ENCODE results near the gene MED26.
"Not testable (repeated sequence)": the region's sequence is repeated elsewhere in the genome, so short reads cannot be mapped to it uniquely, and the experiment has no call there.

The MED26 gene

DNA sequence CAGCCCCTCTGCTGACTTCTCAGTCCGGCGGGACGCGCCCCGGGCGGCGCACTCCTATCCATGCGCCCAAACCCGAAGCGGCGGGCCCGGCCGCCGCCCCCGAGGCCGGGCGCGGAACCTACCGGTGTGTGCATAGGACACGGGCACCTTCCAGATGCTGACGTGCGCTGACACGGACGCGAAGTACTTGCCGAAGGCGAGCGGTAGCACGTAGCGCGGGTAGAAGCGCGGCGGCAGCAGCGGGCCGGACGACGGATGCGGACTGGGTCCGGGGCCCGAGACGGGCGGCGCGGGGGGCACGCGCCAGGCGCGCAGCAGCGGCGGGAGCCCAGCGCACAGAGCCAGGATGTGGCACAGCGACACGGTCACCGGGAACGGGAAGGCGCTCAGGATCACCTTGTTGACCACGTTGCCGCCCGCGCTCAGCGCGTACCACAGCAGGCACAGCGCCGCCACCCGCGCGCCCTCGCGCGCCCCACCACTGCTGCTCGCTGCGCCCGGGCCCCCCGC is 56.1 kb downstream of the MED26 start:
- no peak for DNase-seq

DNA sequence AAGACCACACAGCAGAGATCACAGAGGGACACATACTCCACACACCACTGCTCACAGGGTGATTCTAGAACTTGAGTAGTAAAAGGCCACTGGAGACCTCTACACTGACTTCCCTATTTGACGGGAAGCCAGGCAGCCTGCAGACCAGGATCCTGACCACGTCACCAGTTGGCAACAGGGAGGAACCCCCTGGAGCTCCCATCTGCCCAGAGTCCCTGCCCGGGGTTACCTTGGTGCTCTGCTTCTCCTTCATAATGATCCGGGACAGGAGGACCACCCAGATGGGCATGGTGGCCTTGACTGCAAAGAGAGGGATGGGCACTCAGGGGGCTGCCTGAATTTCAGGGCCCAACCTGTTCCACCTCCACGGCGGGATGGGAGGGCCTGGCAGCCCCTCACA is 56.7 kb downstream of the MED26 start:
- DNase-seq: no peak

DNA sequence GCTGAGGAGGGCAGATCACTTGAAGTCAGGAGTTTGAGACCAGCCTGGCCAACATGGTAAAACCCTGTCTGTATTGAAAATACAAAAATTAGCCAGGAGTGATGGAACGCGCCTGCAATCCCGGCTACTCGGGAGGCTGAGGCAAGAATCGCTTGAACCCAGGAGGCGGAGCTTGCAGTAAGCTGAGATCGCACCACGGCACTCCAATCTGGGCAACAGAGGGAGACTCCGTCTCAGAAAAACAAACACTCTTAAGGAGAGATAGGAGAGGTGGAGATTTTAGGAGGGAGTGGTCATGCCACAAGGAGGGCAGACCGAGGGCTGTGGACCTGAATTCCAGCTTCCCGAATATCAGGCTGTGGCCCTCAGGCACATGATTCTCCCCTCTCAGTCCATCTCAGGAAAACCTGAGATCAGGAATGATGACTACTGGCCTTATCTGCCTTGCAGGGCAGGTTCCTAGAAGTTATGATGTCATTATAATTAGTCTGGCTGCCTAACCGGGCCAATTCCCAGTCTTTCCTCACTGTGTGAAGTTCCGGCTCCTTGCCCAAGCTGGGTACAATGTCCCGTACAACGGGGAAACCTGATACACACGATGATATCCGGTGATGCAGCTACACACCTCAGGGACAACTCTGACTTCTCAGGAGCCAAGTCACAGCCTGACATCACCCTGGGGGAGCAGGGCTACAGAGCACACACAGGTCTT is 58.2 kb downstream of the MED26 start:
- DNase-seq: no peak

DNA sequence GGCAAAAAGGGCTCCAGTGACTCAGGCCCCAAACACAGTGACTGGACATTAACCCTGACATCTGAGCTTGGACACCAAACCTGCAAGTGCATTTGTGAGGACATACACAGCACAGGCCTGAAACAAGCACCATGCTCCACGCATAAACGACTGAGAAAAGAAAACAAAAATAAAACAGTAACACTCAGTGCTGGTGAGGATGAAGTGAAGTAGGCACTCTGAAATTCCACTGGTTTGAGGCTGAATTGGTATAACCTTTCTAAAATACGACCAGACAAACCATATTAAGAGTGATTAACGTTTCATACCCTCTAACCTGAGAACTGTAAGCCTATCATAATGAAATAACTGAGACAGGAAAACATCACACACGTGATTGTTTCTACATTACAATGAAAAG is 61.3 kb downstream of the MED26 start:
- DNase-seq: no peak

DNA sequence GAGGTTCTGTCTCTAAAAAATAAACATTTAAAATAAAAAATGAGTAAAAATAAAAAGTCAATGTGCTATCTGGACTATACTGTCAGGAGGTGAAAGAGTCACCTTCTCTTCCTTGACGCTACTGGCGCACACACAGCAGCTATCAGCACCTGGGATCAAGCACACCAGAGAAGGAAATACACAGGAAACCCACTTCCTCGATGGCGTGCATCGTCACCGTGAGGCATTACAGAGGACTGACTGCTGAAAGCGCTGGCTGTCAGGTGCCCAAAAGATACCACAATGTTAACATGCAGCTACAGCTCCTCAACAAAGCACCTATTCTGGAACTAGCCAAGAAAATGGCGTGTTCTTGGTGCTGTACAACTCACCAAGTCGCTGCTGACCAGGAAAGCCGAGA is 61.8 kb downstream of the MED26 start:
- DNase-seq: no peak

DNA sequence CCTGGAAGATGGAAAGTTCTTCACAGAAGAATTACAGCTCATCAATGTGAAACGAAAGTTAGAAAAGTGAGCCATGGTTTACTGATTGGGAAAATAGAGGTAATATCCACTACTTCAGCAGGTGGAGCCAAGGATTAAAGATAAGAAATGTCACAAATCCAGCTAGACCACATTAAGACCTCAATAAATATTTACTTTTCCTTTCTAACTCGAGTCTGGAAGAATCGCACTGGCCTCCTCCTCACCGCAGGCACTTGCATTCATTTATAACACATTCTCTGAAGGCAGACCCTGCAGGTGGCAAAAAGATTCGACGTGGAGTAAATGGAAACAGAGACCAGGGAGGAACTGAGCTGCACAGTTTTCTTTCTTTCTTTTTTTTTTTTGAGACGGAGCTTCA is 63.2 kb downstream of the MED26 start:
- no peak for DNase-seq

DNA sequence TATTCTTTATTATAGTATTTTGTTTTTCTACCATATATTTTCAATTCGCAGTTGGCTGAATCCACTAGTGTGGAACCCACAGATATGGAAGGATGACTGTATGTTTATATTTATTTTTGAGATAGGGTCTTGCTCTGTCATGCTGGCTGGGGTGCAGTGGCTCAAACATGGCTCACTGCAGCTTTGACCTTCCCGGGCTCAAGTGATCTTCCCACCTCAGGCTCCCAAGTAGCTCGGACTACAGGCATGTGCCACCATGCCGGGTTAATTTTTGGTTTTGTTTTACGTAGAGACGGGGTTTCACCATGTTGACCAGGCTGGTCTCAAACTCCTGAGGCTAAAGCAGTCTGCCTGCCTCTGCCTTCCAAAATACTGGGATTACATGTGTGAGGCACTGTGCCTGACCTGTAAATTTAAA is 65.4 kb downstream of the MED26 start:
- no peak for DNase-seq

DNA sequence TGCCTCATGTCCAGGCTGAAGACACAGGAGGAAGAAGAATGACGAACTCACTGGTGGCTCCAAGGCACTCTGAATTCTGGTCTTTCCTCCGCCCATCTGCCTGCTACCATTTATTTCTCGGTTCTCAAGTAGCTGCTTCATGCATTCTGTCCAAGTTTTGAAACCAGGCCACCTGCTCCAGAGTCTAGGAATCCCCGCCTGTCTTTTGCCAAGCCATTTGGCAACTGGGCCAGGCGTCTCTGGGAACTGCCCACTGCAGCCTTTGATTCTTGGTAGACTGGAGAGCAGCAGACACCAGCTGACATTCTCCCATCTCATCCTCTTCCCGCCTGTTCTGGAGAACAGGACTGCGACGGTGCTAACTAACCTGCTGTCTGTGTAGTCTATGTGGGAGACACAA is 66.6 kb downstream of the MED26 start:
- no peak for DNase-seq

DNA sequence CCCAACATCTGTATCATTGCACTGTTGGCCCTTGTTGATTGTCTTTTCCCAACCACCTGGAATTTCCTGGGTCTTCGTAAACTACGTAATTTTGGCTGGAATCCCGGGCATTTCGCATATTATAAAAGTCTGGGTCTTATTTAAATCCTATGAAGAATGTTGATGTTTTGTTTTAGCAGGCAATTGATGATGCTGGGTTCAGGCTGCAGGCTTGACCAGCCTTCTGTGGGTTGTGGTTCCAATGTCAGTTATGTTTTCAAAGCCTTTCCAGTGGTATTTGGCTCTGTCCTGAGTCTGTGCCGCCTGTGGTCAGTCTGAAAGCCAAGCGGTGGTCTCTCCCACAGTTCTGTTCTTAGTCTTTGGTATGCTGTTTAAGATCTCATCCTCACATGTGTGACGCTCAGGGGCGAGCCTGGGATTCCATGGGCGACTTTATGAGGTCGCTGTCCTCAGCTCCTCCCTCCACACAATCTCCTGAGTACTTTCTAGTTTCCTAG is 68.2 kb downstream of the MED26 start:
- DNase-seq: no peak

DNA sequence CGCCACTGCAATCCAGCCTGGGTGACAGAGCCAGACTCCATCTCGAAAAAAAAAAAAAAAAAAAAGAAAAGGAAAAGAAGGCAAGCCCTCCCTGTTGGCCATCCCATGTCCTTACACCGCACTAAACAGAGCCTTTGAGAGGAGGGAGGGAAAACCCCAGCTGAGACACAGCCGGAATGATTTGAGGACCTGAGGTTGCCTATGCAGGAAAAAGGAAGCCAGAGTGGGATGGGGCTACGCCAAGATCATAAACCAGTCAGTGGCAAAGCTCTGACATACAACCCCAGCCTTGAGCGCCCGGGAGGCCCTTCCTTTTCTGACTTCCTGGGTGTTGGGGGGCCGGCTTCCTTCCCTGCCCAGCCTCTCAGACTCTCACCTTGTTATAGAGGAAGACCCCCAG is 73.2 kb downstream of the MED26 start:
- no peak for DNase-seq

DNA sequence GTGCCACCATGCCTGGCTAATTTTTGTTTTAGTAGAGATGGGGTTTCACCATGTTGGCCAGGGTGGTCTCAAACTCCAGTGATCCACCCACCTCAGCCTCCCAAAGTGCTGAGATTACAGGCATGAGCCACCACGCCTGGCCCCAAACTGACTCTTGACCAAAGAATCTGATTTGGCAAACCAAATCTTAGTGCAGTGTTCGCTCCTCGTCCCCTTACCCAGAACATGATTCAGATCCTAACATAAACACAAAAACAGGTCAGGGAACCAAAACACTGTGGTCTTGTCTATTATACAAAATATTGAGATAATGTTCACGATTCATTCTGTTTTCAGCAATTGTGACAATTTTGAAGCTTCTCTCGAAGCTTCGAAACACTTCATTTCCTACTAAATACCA is 76.1 kb downstream of the MED26 start:
- DNase-seq: not testable (repeated sequence)

DNA sequence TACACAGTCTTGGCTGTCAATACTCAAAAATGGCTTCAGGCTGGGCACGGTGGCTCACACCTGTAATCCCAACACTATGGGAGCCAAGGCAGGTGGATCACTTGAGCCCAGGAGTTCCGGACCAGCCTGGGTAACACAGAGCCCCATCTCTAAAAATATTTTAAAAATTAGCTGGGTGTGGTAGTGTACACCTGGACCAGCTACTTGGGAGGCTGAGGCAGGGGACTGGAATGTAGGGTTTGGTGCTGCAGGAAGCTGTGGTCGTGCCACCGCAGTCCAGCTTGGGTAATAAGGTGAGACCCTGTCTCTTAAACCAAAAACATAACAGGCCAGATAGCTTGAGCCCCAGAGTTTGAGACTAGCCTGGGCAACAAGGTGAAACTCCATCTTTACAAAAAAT is 79.0 kb downstream of the MED26 start:
- no peak for DNase-seq

DNA sequence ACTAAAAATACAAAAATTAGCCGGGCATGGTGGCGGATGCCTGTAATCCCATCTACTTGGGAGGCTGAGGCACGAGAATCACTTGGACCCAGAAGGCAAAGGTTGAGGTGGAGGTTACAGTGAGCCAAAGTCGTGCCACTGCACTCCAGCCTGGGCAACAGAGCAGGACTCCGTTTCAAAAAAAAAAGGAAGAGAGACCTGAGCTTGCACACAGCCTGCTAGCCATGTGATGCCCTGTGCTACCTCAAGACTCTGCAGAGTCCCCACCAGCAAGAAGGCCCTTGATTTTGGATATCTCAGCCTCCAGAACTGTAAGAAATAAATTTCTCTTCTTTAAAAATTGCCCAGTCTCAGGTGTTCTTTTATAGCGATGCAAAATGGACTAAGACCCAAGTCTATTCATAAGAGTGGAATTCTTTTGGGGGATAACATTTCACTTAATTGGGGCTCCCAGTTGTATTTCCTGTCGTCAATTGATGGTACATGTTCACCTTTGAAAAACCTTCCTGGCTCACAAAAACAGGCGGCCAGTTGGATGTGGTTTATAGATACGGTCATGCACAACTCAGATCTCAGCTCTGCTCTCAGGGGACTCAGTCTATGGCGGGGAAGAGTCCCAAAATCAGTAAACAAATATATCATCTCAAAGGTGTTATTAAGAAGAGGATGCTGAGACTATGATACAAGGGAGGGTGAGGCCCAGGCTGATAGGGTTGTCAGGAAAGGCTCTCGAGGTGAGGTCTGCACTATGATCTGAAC is 83.4 kb downstream of the MED26 start:
- no peak for DNase-seq

DNA sequence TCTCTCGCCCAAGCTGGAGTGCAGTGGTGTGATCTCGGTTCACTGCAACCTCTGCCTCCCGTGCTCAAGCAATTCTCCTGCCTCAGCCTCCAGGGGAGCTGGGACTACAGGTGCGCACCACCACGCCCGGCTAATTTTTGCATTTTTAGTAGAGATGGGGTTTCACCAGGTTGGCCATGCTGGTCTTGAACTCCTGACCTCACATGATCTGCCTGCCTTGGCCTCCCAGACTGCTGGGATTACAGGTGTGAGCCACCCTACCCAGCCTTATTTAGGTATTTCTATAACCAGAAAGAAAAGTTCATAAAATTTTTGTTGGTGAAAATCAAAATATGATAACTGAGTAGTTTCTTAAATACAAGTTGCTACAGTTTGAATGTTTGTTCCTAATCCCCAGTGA is 84.3 kb downstream of the MED26 start:
- DNase-seq: not testable (repeated sequence)

DNA sequence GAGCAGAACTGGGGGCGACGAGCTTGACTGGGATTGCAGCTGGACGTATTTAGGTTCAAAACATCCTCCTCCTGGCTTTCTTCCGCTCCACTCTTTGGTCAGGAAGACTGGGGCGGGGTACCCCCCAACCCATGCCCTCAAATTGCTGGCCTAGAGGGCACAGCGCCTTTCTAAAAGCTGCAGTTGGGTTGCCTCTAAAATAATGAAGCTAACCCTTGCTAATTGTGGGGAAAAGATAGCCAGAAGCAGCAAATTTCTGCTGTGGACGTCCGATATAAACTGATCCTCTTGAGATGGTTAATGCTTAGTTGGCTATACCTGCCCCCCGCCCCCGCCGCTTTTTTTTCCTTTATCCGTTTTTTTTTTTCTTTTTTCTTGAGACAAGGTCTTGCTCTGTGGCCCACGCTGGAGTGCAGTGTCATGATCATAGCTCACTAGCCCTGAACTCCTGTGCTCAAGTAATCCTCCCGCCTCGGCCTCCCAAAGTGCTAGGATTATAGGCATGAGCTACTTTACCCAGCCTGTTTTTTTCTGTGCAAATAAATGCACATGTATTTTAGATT is 85.0 kb downstream of the MED26 start:
- DNase-seq: no peak

DNA sequence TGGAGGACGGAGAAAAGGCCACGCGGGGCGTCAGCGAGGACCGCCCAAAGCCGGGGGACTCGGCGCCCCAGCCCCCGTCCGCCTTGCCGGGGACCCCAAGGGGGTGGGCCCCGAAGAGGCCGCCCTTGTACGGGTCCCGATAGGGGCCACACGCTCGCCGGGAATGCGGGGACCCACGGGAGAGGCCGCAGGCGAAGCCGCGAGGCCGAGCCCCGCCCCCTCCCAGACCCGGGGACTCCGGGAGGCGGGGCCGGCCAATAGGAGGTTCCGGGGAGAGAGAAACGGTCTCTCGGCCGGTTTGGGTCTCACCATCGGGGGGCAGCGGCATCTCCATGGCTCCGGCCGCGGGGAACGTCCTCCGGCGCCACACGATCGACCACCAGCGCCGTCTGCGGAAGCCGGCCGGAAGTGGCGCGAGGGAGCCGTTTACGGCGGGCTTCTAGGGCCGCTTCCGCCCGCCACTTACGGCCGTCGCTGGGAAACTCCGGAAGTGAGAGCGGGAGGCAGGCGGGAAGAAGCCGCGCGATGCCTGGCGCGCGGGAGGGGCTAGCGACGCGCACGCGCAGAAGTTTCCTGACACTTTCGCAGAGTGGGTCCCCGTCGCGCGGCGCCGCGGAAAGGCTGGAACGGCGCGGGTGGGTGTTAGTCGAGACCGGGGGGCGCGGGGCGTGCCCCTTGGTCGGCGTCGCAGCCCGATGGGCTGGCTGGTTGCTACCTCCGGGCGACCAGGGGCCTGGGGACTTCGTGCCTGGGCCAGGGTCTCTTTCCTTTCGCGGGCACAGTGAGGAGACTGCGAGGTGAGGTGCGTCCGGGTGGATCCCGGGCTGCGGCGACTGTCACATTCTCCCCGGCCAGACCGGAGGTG is 85.7 kb downstream of the MED26 start, which contains the start of gene CHERP:
CHERP (minus strand) TSS at position 393 of the 865 bp plus-strand sequence; CDS start at position 334, 59 bp downstream.
- peak; percentile 78 for DNase-seq

DNA sequence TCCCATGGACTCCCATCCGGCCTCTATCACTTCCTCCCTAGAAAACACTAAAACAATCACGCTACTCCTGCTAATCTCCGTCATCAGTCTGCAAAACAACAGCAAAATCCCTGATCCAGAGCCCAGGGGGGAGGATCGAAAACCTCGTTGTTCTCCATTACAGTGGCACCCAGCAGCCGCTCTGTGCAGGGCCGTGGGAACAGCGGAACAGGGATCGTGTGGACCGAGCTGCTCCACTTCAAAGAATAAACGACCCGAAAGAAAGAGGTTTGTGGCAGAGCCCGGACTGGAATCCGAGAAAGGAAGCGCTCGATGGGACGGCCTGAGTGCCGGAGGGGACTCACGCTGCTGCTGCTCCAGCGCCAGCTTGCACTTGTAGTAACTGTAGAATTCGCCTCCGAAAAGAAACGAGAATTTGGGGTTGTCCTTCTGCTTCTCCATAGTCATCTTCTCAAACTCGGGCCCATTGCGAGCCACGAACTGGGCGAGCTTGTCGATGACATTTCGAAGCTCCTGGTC is 86.4 kb downstream of the MED26 start:
- no peak for DNase-seq

DNA sequence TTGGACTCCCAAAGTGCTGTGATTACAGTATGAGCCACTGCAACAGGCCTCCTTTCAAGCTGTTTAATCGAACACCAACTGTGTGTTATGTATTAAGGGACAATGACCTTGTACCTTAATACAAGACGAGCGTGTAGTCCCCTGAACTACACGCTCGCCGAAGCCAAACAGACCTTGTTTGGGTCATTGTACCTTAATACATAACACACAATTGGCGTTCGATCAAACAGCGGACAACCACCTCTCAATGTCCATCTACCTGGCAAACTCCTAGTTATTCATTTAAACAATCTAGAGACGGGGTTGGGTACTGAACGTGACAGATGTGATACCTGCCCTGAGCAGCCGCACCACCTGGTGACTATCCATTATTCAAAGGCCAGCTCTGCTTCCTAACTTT is 87.1 kb downstream of the MED26 start:
- no peak for DNase-seq

DNA sequence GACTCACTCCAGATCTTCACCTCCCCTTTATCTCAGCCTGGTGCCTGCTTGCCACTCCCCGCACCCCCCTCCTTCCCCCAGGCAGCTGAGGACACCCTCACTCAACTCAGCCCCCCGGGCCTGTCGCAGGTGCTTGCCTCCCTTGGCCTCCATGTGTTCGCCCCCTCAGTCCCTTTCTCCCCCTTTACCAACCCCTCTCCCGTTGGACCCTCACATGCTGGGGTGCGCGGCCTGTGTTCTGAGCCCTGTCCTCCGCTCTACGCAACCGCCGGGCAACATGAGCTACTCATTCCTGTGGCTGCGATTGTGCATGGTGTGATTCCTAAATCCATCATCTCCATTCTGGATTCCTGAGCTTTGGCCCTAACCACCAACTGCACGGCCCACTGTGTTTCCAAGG is 90.9 kb downstream of the MED26 start:
- no peak for DNase-seq

DNA sequence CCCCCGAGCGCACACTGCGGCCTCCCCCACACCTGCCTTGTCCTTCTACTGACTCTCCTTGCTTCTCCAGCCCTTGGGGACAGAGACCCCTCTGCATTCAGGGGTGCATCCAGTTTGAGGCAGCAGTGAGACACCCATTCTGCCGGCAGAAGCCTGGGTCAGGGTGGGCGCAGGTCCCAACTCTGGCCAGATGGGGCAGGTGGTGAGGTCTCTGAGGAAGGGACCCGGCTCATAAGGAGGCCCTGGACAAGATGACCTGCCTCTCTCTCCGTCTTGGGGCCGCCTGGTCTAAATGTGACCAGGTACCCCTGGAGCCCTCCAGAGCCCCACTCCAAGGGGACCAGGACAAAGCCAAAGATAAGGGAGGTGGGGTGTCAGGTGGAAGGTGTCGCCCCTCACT is 91.9 kb downstream of the MED26 start:
- no peak for DNase-seq

DNA sequence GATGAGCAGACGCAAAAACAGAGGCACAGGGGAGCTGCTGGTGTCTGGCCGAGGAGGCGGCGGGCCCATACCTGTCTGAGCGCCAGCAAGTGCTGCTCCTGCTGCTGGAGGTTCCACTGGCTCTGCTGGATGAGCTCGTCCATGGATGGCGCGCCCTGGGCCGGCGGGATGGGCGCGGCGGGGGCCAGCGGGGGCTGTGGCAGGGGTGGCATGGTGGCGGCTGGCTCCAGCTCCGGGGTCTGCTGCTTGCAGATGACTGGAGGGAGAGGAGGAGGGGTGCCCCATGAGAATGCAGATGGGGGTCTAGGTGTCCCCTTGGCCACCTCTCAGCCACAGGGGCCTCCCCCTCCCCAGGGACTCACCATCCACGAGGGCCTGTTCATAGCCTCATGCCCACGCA is 92.6 kb downstream of the MED26 start:
- DNase-seq: no peak

DNA sequence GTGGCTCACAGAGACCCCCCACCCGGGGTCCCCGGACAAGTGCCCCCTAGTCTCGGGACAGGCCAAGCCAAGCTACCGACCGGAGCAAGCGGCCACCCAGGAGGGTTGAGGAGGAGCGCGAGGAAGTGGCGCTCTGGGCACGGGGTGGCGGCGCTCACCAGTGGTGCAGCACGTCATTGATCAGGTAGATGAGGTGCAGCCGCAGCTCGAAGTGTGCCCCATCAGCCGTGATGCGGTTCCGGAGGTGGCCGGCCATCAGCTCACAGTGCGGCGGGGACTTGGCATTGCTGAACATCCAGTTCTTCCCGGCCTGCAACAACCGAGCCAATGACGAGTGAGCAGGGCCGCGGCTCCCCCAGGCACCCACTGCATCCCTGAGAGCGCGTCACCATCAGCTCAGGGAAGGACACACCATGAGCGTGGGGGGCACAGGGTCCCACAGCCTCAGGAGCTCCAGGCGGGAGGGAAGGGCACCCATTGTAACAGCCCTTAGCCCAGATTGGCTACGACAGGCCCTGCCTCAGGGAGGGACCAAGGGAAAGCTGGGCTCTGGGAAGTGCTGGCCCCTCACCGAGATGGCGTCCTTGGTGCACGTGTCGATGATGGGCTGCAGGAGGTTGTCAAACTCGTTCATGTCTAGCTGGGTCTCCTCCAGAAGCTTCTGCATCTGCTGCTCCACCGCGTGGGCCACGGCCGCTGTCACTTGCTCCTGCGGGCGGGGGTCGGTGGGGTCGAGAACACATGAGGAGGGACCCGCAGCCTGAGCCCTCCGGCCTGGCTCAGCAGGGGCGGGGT is 95.4 kb downstream of the MED26 start:
- DNase-seq: no peak
